Endothelial cell (in vitro differentiated cells): ENCODE measurements around the gene CCNE1. TPM values are rescaled to one million over a fixed set of nuclear protein-coding genes. Genes with fewer than 3 reads are reported as not detected.

ENCODE experiments used
- DNase-seq: peaks from one replicate; pipeline ENCODE4 v3.0.0; 2021; ENCODE audit warnings: low spot score
- H3K27ac Mint-ChIP-seq: one replicate; pipeline ENCODE4 v1.8.0; 2021; ENCODE audit warnings: mixed read lengths, inconsistent platforms; ENCODE audit not compliant: unreplicated experiment
- H3K27me3 Mint-ChIP-seq: one replicate; pipeline ENCODE4 v1.8.0; 2021; ENCODE audit warnings: mild to moderate bottlenecking, moderate library complexity, mixed read lengths, inconsistent platforms; ENCODE audit not compliant: unreplicated experiment
- H3K36me3 Mint-ChIP-seq: one replicate; pipeline ENCODE4 v1.8.0; 2021; ENCODE audit warnings: mild to moderate bottlenecking, low read depth, mixed read lengths, inconsistent platforms; ENCODE audit not compliant: unreplicated experiment
- H3K4me1 Mint-ChIP-seq: one replicate; pipeline ENCODE4 v1.8.0; 2021; ENCODE audit warnings: mild to moderate bottlenecking, mixed read lengths, inconsistent platforms; ENCODE audit not compliant: unreplicated experiment
- H3K4me3 Mint-ChIP-seq: one replicate; pipeline ENCODE4 v1.8.0; 2021; ENCODE audit warnings: mild to moderate bottlenecking, mixed read lengths, inconsistent platforms; ENCODE audit not compliant: unreplicated experiment
- H3K9me3 Mint-ChIP-seq: one replicate; pipeline ENCODE4 v1.8.0; 2021; ENCODE audit warnings: mixed read lengths, inconsistent platforms; ENCODE audit not compliant: unreplicated experiment
- total RNA-seq: library from RNA; stranded (reverse); fragmentation: NEBNext Ultra II Directional; extraction: Animal tissue kit (Norgen Biotek cat#: 25700); gene quantifications from one replicate; pipeline ENCODE4 v1.2.1, GENCODE V29; 2021; ENCODE audit not compliant: unreplicated experiment
- TF ChIP-seq, protein P1 (sequence below): fragments of 200-600 bp; sonication (generic); IDR thresholded peaks from one replicate; pipeline ENCODE4 v1.5.0; 2021; ENCODE audit warnings: antibody characterized with exemption; ENCODE audit not compliant: unreplicated experiment

CCNE1 gene
- total RNA-seq, 1 donor from 2014 or later, result 2.3 TPM

DNA sequence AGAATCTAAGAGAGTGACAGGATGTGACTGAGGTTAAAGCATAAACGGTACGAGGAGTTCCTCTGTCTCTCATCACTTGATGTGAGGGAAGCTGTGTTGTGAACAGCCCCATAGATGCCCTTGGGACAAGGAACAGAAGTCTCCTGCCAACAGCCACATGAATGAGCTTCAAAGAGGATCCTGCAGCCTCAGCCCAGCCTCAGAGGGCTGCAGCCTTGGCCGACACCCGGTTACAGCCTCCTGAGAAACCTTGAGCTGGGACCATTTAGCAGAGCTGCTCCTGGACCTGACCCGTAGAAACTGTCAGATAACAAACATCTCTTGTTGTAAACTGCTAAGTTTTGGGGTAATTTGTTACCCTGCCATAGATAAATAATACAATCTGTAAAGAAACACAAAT lies 54.2 kb downstream of the CCNE1 start:
- H3K36me3 Mint-ChIP-seq, result no peaks in the 10 kb centered on the region
- DNase-seq, result no peak
- H3K9me3 Mint-ChIP-seq, result no peaks in the 10 kb centered on the region
- H3K4me1 Mint-ChIP-seq, result peaks cover 1% of the 10 kb centered on the region
- H3K4me3 Mint-ChIP-seq, result no peak overlapping the region
- H3K27ac Mint-ChIP-seq, result no peak overlapping the region
- TF ChIP-seq, protein P1, sequence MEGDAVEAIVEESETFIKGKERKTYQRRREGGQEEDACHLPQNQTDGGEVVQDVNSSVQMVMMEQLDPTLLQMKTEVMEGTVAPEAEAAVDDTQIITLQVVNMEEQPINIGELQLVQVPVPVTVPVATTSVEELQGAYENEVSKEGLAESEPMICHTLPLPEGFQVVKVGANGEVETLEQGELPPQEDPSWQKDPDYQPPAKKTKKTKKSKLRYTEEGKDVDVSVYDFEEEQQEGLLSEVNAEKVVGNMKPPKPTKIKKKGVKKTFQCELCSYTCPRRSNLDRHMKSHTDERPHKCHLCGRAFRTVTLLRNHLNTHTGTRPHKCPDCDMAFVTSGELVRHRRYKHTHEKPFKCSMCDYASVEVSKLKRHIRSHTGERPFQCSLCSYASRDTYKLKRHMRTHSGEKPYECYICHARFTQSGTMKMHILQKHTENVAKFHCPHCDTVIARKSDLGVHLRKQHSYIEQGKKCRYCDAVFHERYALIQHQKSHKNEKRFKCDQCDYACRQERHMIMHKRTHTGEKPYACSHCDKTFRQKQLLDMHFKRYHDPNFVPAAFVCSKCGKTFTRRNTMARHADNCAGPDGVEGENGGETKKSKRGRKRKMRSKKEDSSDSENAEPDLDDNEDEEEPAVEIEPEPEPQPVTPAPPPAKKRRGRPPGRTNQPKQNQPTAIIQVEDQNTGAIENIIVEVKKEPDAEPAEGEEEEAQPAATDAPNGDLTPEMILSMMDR, result no peak
- H3K27me3 Mint-ChIP-seq, result peaks cover 7% of the 10 kb centered on the region

DNA sequence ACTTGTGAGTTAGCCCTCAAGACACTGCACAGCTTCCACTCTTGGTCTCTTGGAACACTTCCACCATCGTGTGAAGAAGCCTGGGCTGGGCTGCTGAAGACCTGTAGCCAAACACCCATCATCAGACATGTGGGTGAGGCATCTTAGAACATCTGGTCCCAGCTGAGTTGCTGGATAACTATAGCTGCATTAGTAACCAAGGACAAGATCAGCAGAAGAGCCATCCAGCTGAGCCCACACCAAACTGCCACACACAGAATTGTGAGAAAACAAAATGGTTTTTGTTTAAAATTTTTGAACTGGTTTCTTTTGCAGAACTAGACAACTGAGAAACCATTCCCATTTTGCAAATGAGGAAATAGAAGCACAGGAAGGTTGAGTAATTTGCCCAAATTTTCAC lies 56.2 kb downstream of the CCNE1 start:
- Mint-ChIP-seq H3K9me3 (no peaks in the 10 kb centered on the region), H3K4me1 (peaks cover 4% of the 10 kb centered on the region), H3K4me3 (no peak overlapping the region), H3K27ac (no peak overlapping the region), H3K36me3 (no peaks in the 10 kb centered on the region), H3K27me3 (peaks cover 16% of the 10 kb centered on the region)
- TF ChIP-seq, protein P1, result no peak
- no peak for DNase-seq

DNA sequence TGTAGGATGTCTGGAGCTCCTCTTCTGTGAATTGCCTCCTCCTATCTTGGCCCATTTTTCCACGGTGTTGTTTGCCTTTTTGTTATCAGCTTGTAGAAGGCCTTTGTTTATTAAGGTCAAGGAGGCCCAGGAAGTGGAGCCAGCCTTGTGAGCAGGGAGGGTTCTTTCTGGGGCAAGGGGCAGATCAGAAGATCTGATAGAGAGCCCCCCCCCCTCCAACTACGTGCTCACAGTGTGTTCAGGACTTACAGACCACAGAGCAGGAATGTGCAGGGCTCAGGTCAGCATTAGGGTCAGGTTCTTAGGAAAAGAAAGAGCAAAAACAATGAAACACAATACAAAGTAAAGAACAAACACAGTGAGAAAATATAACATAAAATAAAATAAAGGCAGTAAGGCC lies 59.4 kb downstream of the CCNE1 start:
- peaks cover 4% of the 10 kb centered on the region for H3K4me1 Mint-ChIP-seq
- H3K4me3 Mint-ChIP-seq, result no peak overlapping the region
- no peaks in the 10 kb centered on the region for H3K9me3 Mint-ChIP-seq
- DNase-seq, result no peak
- peaks cover 14% of the 10 kb centered on the region for H3K27me3 Mint-ChIP-seq
- TF ChIP-seq, protein P1, result no peak
- no peaks in the 10 kb centered on the region for H3K36me3 Mint-ChIP-seq
- H3K27ac Mint-ChIP-seq, result no peak overlapping the region

DNA sequence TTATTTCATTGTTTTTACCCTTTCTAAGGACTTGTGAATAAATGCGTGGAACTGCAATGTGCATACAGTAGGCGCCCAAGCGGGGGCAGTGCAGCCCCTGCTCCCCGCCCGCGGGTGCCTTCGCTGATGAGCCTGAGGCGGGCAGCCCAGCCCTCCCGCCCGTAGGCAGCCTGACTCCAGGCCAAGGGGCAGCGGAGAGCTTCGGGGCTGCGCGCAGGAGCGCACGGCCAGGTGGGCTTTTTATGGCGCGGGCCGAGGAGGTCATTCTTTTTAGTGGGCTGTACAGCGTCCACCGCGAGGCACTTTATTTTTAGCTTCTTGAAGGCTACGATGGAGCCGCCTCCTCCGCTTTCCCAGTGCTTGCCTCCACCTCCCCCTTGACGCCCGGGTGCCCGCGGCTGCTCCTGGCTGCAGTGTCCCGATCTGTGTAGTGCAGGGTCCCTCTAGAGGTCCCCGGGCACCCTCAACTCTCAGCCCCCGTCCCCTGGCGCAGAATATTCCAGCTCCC lies 60.5 kb downstream of the CCNE1 start:
- TF ChIP-seq, protein P1, result no peak
- Mint-ChIP-seq H3K9me3 (no peaks in the 10 kb centered on the region), H3K4me3 (no peak overlapping the region), H3K36me3 (no peaks in the 10 kb centered on the region), H3K27me3 (peaks cover 14% of the 10 kb centered on the region), H3K27ac (no peak overlapping the region), H3K4me1 (peaks cover 4% of the 10 kb centered on the region)
- DNase-seq, result peak; percentile 38

DNA sequence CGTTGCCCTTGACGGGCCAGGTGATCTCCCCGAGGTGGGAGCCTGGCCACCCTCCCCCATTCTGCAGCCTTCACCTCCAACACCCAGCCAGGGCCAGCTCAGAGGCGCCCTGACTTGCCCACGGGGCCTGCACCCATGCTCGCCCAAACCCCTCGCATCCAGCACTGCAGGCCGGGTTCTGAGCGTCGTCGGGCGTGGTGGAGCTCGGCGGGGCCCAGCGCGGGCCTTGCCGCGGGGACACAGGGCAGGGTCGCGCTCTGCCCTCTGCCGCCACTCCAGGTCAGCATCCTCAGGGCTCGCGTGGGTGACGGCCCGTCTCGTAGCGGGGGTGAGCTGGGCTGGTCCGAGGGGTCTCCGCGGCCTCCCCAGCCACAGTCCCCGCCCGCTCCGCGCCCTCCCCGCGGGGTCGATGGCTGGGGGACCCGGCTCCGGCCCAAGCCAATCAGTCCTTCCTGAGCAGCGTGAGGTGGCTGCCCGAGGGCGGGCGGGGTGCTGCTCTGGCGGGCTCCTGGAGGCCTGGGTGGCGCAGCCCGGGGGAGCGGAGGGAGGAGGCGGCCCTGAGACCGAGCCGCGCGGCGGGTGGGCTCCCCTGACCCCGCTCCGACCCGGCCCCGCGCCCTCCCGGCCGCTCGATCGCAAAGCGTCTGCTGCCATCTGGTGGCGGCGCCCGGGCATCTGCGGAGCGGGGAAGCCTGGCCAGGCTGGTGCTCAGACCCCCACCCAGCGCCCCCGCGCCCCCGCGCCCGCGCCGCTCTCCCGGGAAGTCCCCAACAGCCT lies 61.4 kb downstream of the CCNE1 start:
- TF ChIP-seq, protein P1, result peak; percentile 90
- no peak overlapping the region for H3K4me3 Mint-ChIP-seq
- H3K9me3 Mint-ChIP-seq, result no peaks in the 10 kb centered on the region
- peak; percentile 76 for DNase-seq
- H3K27me3 Mint-ChIP-seq, result peaks cover 14% of the 10 kb centered on the region
- H3K27ac Mint-ChIP-seq, result no peak overlapping the region
- H3K36me3 Mint-ChIP-seq, result no peaks in the 10 kb centered on the region
- H3K4me1 Mint-ChIP-seq, result peaks cover 4% of the 10 kb centered on the region
